Esophagus mucosa (tissue), 1 donor: Measurements from ENCODE around the gene SCRN1. TPM values are rescaled to one million over a fixed set of nuclear protein-coding genes. Genes with fewer than 3 reads are reported as not detected.
A peak's percentile ranks its signal among the peaks of the same experiment; 100 is the strongest.

ENCODE experiments used
- ATAC-seq: fragments of 200-7000 bp; cut with Tn5 transposase; one replicate; pipeline ENCODE4 v1.9.1; 2020
- total RNA-seq: library from RNA; stranded (reverse); gene quantifications from one replicate; pipeline ENCODE4 v1.2.4, GENCODE V29; 2023
- donor health status: DM: yes; HTN: yes; CAD: no.

SCRN1 gene, protein sequence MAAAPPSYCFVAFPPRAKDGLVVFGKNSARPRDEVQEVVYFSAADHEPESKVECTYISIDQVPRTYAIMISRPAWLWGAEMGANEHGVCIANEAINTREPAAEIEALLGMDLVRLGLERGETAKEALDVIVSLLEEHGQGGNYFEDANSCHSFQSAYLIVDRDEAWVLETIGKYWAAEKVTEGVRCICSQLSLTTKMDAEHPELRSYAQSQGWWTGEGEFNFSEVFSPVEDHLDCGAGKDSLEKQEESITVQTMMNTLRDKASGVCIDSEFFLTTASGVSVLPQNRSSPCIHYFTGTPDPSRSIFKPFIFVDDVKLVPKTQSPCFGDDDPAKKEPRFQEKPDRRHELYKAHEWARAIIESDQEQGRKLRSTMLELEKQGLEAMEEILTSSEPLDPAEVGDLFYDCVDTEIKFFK
- total RNA-seq = 20.3 TPM

DNA sequence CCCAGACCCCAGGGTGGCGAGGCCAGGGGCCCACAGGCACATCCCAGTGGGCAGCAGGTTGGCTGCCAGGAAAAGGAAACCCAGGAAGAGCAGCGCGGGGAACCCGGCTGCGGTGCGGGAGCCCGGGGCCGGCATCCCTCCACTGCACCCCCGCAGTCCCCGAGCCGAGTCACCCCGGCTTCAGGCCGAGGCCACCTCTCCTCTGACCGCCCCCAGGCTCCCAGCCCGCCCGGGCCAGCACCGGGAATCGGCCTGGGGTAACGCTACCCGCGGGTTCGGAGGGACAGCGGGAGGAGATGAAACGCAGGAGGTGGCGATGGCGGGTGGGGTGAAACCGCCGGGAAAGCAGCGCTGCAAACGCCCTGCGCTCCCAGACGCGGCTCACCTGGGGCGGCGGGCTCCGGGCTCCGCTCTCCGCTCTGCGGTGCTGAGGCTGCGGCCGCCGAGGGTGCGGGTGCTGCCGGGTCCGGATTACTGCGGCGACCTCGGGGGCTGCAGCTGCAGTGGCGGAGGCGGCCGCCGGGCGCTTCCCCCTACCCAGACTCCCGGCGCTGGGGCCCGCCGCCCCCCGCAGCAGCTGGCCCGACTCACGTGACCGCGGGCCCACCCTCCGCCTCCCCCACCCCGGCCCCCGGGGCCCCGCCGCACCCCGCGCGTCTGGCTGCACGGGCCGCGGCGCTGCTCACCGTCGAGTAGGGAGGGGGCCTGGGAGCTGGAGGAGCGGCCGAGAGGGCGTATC is at the start of gene SCRN1:
Gene SCRN1 (minus strand): TSS at position 545 of the 739 bp plus-strand sequence. CDS start 20,734 bp downstream, outside the sequence.
- peak; percentile 71 for ATAC-seq

DNA sequence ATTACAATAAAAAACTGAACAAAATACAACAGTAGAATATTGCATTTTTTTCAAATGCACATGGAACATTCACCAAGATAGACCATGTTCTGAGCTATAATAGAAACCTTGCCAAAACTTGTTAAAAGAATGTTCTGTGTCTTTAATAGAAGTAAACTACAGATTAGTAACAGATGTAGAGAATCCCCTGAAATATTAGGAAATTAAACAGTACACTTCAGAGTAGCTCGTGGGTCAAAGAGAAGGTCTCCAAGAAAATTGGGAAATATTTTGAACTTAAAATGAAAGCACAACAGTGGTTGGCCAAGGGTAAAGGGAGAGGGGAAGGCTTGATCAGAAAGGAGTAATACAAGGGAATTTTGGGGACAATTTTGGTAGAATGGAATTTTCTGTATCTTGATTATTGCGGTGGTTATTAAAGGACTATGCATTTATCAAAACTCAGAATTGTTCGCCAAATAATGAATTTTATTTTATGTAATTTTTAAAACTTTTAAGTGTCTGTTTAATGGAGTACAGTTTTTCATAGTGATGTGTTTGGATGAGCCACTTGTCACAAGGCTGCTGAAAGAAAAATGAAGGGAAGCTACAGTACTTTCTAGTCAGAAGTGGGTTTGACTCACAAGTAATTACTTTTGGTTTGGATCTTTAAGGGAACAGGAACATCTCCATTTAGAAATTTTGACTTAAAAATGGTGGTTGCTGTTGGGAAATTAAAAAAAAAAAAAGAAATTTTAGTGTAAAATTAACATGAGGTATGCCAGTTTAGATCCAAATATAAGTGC is 48.8 kb upstream of the SCRN1 start:
- ATAC-seq = no peak

DNA sequence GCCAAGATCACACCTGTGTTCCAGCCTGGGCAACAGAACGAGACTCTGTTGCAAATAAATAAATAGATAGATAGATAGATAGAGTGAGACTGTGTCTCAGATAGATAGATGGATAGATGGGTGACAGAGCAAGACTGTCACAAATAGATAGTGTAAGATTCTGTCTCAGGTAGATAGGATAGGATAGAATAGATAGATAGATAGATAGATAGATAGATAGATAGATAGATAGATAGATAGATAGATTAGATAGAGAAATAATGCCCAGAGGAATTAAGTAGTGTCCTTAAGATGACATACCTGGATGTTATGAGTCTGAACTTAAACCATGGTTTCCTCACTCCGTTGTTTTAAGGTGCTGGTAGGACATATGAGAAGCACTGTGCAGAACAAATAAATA is 46.6 kb upstream of the SCRN1 start:
- ATAC-seq = no peak

DNA sequence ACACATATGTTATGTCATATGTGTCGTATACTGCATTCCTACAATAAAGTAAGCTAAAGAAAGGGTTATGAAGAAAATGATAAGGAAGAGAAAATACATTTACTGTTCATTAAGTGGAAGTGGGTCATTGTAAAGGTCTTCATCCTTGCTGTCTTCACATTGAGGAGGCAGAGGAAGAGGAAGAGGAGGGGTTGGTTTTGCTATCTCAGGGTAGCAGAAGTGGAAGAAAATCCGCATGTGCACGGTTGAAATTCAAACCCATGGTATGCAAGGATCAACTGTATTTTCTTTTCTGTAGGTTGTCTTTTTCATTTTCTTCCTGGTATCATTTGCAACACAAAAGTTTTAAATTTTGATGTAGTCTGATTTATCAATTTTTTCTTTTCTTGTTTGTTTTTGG is 44.9 kb upstream of the SCRN1 start:
- ATAC-seq = no peak

DNA sequence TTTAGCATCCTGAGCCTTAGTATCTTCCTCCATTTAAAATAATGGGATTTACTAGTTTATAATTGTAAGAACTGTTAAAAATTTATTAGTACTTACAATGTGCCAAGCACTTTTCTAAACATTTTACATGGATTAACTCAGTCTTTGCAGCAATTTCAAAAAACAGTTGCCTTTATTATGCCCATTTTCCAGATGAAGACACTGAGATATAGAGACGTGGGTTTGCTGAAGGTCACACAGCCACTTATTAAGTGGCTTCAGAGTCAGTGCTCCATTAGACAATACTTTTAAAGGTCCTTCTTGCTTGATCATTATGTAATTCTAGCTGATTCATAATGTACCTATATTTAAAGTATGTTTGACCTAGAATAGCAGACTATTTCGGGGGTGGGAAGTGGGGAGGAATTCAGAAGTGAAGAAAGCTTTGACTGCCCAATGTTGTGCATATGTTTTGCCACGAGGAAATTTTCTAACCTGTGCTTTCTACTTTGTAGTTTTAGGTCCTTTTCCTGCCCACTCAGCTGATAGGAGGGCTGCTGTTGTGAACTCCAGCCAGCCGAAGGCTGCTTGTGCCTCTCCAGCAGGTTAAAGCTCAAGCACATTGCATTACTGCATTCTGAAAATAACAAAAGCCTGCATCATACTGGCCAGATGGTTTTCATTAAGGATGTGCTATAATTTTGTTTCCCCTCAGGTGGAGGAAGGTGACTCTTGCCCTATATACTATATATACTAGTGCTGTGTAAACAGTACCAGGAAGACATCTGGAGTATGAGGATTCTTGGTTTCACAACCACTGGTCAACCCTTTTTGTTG is 42.9 kb upstream of the SCRN1 start:
- ATAC-seq = no peak

DNA sequence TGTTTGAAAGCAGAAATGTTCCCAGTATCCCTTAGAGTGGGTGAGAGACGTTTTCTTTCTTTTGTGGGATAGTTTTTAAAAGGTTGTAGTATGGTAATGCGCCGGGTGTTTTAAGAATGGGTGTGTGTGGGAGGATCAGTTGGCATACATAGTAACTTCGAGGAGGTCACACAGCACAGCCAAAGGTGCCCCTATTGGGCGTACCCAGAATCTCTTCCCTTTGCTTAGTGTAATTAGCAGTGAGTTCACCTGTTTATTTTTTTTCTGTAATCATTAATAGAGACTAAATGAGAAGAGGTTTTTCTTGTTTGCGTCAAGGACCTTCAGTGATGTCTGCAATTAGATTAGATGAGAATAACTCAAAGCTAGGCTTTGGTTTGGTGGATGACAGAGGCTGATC is 40.1 kb upstream of the SCRN1 start:
- ATAC-seq = no peak

DNA sequence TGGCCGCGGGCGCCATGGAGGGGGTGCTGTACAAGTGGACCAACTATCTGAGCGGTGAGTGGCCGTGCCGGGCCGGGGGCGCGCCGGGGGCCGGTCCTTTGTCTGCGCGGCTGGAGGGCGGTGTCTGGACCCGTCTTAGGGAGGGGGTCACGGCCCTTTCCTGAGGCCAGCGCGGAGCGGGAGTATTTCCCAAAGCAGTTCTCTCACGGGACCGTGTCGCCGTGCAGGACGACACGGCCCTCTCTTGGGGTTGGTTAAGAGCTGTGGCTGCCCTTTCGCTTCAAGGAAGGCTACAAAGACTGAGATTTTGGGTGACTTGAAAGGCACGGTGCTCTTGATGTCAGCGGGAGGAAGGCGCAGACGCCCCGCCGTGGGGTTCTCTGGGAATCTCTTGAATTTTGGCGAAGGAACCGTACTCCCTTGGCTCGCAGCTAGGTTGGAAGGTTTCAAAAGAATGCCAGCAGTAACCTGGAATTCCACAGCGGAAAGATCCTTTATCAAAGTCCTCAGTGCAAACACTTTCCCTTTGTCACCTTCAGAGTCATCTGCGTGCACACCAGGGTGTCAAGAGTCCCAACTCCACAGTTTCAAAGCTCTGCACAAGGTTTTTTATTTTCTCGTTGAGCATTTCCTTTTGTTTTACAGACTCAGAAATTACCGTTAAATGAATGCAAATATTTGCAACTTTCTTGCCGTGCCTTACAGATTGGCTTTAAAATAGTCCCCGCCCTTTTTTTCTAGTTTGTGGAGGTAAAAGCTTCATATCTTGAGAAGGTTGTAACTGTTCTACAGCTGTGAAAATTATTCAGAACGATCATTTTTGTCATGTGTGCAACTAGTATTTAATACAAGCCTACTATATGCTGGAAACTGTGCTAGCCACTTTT is 39.4 kb upstream of the SCRN1 start:
- no peak for ATAC-seq

DNA sequence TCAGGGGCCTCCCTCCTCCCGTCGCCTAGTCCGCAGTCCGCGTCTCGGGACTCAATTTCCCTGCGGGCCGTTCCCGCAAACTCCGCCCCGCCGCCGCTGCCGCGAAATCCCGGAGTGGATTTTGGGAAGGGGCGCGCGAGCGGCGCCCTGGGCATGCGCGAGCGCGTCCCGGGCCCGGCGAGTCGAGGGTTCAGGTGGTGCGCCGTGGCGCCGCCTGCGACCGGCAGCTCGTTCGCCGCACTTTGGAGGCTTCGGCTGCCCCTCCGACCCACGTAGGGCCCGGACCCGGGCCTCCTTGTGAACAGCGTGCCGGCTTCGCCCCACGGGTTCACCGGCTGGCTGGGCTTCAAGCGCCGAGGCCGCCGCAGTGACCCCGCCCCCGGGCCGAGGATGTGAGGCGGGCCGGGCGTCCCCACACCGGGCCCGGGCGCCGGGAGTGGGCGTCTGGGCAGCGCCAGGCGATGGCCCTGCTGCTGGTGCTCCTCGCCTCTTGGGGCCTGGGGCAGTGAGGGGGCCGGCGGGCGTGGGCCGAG is 38.7 kb upstream of the SCRN1 start, which contains the start of gene PLEKHA8:
Gene PLEKHA8 (plus strand): TSS at position 197 of the 533 bp plus-strand sequence. CDS start 351 bp downstream, outside the sequence.
- peak; percentile 71 for ATAC-seq

DNA sequence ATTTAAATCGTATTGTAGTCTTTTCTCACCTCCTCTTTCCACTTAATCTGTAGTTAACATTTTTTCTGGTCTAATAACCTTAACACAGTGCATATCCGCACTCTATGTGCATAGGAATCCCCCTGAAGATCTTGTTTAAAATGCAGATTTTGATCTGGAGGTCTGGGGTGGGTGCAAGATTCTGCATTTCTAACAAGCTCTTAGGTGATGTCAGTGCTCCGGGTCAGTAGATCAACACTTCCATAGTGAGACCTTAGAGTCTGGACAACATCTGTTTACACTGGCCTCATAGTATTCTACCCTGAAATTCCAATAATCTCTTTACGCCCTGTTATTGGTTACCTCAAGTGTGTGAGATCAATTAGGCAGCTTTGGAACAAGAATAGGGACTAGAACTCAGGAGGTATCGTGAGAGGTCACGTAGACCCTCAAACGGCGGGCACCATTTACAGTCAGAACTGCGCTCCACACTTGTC is 38.2 kb upstream of the SCRN1 start:
- ATAC-seq = no peak

DNA sequence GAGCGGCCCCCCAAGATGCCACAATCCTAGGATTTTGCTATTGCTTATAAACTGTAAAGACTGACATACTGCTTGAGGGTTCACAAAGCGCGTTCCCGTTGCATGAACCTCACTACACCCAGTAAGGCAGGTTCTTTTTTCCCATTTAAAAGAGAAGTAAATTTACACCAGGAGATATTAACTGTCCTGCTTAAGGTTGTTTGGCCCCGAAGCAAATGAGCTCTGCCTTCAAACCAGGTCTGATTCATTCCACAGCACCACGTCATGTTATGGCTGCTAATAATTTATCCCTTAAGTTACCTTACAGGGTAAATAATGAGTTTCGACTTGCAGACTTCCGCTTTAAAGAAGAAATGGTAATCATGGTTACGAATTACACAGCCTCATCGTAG is 37.5 kb upstream of the SCRN1 start:
- ATAC-seq = peak; percentile 66

DNA sequence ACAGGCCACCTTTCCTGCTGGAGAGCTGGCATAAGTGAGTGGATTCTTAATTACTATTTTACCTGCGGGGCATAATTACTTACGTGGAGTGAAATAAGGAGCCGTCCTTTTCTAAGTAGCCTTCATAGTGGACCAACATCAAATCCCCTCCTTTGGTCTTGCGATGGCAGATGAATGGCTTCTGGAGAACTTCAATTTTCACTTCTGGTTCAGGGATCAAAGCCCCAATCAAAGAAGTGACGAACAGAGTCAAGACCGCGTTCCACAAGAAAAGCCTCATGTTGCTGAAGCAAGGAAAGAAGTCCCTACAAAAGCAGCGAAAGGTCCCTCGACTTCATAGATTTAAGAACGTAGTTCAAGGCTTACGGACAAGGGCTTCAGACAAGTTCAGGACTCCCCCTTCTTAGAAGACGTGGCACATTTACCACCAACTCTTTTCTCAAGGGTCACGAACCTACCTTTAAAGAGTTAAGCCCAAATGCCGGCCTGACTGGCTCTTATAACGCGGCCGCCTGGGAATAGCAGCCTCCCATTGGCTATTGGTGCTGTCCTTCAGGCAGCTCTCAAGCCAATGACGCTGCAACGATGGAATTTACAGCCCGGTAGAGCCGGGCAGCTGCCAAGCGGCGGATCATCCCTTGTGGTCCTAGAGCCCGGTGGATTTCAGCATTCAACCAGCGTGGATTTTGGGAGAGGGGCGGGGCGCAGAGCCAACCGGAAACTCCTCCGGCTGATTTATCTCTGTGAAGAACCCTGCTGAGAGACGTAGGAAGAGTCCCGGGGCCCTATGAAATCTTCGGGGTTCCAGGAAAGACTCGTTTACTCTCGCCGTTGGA is 36.8 kb upstream of the SCRN1 start, which contains the start of gene FKBP14:
Gene FKBP14 (minus strand): TSS at position 474 of the 836 bp plus-strand sequence. CDS start 194 bp downstream, at position 280.
- peak; percentile 96 for ATAC-seq

DNA sequence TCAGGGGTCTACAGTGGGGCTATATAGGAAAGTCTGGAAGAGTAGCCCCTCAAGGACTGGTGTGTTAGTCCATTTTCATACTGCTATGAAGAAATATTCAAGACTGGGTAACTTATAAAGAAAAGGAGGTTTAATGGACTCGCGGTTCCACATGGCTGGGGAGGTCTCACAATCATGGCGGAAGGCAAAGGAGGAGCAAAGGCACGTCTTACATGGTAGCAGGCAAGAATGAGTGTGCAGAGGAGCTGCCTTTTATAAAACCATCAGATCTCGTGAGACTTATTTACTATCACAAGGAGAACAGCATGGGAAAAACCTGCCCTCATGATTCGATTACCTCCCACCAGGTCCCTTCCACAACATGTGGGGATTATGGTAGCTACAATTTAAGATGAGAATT is 33.9 kb upstream of the SCRN1 start:
- ATAC-seq = no peak

DNA sequence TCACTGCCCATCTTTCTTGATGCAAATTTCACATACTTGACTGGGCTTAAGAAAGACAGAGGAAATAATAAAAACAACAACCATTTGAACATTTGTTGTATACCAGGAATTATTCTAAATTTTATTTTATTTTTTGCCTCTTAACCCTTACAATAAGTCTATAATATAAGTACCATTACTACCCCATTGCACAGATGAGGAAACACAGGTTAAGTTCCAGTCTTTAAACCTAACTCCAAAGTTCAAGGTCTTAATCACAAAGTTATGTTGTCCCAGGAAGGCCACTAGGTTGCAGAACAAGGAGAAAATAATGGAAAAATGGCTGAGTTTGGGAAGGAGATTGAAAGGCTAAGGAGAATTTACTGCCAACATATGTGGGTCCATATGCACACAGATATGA is 33.4 kb upstream of the SCRN1 start:
- no peak for ATAC-seq

DNA sequence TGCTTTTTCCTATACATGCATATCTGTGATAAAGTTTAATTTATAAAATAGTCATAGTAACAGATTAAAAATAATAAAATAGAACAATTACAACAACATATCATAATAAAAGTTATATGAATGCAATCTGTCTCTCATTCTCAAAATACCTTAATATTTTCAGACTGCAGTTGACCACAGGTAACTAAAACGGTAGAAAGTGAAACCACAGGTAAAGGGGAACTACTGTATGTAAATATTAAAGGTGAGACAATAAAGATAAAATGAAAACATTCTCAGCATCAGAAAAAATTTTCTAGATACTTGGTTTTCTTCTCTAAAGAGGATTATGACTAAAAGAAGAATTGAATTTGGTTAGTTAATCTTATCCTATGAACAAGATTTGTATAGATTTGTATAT is 30.9 kb upstream of the SCRN1 start:
- no peak for ATAC-seq

DNA sequence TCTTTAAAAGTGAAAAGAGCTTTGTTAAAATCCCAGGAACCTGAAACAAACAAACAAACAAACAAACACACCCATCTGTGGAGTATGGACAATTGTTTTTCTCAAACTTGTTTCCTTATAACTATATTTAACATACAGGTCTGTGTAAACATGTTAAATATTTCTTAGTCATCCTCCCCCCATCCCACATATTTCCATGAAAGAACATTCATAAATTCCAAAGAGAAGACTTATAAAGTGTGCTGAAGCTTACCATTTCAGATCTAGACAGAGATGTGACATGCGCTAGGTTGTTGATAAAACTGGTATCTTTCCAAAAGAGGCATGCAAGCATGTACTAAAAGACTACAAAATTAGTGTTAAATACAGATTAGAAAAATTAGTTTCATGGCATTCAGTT is 30.4 kb upstream of the SCRN1 start:
- ATAC-seq = no peak

DNA sequence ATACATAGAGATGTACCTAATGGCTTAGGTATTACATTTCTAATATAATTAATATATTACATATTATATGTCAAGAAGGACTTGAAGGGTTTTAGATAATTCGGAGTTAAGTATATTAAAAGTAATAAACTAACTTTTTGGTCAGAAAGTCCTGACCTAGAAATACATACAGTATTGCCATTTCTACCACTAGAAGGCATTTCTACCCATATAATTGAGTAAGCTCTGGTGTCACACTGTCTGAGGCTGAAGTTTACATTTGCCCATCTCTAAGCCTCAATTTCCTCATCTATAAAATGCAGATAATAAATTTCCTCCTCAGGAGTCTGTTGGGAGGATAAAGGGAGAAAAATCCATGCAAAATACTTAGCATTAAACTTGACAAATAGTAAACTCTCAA is 29.8 kb upstream of the SCRN1 start:
- no peak for ATAC-seq

DNA sequence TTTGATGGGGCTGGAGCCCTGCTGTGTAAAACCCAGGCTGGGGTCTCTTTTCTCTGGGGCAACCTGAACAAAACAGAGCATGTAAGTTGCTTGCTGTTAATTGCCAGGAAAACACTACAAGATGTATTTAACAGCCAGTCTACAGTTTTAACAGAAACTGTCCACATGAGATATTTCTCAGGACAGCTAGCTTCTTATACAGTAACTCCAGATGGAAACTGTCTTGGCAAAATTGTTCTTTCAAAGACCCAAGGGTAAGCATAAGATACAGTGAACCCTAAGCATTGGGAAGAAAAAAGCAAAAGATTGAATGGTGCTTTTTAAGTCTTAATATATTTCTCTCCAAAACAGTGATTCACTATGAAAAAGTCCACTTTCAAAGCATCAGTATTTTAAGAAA is 28.9 kb upstream of the SCRN1 start:
- no peak for ATAC-seq

DNA sequence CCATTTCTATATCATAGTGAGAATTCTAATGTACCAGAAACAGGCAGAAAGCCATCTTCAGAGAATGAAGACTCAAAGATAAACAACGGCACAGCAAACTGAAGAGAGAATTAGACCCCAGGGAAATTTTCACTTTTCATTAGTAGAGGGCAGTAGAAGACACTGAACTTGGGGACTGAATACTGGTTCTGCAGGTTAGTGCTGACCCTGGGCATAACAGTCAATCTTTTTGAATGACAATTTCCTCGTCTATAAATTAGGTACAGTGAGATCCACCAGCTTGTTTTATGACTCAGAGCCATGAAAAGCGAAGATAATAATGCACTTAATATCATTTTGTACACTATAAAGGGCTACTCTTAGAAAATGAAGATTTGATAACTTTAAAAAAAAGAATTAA is 23.2 kb upstream of the SCRN1 start:
- no peak for ATAC-seq

DNA sequence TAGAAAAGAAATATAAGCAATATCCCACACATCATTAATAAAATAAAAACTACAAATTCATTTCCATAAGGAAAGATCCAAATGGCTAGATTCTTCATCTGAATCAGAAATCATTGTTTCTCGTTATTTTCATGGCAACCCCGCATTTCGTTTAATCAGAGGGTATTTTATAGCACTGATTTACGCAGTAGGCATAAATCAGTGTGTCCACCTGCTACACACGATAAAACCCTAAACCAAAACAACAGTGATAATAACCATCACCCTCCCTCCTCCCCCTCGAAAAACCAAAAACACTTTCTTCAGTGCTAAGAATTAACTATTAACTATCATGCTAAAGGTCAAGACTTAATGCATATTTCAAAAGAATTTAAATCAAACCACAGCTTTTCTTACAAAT is 20.4 kb upstream of the SCRN1 start:
- ATAC-seq = no peak

DNA sequence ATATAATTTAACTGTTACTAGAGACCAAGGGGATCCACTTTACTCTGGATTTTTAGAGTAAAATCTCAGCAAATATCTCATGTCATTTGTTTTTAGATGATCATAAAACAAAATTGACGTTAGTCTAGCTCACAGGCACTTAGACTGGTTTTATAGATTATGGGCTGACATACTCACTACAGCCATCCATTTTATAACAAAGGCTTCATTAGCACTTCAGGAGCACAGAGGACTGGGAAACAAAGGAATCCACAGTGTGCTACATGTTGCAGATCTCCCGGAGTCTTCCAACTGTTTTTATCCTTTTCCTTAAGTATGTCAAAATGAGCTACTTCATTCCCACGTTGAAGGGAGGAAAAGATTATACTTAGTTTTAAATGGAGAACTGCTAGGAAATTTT is 15.9 kb upstream of the SCRN1 start:
- no peak for ATAC-seq
